GM18907 (cell line): ENCODE measurements around the gene RPS6KA2.
"Not testable (repeated sequence)": the region's sequence is repeated elsewhere in the genome, so short reads cannot be mapped to it uniquely, and the experiment has no call there.

Source experiments
- ATAC-seq: cut with Tn5 transposase; IDR thresholded peaks from one replicate; pipeline ENCODE4 v1.9.1; 2021; ENCODE audit warnings: mild to moderate bottlenecking, moderate library complexity; ENCODE audit not compliant: unreplicated experiment

The RPS6KA2 gene

DNA sequence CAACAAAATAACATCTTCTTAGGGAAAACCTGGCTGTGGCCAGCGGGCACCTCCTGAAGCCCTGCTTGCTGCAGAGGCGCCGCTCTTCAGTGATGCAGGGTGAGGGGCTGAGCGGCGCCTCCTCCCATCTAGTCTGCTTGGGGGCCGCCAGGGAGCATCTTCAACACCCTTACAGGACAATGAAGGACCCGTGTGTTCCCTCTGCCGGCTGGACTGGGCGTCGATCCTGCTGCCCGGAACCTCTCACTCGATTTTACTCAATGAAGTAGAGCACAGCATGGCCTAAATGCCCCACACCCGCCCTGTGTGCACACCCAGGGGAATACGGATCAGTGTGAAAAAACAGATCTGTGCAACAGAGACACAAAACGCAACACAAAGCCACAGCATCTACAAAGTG, 215.8 kb downstream of the RPS6KA2 start:
- ATAC-seq: no peak

GRCh38 chr6:166410426-166410935, 216.6 kb downstream of the RPS6KA2 start:
- ATAC-seq: no peak

DNA sequence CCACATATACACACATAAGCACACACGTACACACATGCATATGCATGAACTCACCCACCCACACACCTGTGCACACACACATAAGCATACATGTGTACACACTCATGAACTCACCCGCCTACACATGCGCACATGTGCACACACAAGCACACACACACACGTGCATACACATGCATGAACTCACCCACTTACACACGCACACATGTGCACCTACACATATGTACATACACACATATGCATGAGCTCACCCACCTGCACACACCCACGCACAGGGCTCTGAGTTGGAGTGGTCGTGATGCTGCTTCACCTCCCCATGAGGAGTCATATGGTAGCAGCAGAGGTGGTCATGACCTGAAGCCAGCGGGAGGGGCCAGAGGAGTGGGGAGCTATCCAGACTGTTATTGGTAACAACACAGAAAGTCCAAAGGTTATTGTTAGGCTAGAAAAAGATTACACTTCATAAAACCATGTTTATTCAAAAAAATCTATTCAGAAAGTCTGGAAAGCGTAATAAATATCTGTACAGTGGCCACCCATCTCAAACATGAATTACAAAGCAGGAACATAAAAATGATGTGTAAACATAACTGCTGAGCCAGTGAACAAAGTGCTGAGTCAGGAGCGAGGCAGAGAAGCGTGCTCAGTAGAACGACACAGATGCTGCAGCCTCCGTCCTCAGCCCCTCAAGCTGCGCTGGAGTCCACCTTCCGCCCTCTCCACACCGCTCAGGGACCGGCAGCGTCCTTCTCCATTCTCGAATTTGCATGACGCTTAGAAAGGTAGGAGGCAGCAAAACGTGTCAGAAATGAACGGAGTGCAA, 217.9 kb downstream of the RPS6KA2 start:
- ATAC-seq: no peak

DNA sequence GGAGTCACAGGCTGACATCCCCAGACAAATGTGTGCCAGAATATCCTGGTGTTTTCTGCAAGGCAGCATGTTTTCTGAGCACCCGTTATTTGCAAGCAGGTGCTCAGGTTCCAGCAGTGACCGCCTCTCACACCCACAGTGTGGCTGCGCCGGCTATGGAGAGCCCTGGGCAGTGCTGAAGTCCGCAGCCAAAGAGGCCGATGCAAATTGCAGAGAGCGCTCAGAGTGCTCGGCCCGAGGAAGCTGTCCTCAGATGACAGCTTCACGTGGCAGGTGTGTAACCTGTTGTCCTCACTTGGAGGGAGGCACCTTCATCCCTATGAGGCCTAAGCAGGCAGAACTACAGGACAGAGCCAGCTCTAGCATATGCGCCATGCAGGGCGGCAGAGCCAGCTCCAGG, 220.9 kb downstream of the RPS6KA2 start:
- no peak for ATAC-seq

- ATAC-seq: no peak
Measured at GRCh38 chr6:166405386-166405785, 221.7 kb downstream of the RPS6KA2 start.

- ATAC-seq: no peak
Measured at GRCh38 chr6:166402582-166403277, 224.3 kb downstream of the RPS6KA2 start.

GRCh38 chr6:166400649-166401250, 226.3 kb downstream of the RPS6KA2 start:
- peak; percentile 85 for ATAC-seq

DNA sequence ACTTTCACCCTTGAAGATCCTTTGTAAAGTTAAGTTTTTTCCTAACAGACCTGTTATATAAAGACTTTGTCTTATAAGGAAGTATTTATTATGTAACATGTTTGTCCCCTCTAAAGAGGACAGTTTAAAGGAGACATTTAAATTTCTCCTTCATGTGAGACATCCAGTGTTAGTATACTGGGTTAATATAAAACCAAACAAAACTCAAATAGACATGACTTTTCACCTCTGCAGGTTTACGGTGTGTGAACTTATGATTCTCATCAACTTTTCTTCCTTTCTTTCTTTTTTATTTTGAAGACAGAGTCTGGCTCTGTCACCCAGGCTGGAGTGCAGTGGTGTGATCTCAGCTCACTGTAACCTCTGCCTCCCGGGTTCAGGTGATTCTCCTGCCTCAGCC, 226.9 kb downstream of the RPS6KA2 start:
- no peak for ATAC-seq

DNA sequence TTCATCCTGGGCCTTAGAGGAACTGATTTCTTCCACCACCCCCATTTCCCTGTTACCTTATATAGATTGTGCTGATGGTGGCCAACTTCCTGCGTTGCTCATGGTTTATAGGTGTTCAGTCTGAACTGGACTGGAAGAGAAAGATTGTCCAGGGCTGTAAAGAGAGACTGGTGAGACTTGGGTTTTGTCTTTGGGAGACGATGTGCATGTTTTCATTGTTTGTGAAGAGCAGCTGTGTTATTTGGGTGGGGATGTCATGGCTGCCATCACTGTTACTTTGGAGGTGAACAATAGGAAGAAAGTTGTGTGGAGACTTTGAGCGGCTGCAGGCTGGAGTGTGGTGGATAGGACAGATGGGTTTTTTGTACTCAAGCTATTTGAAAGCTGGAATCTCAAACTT, 228.7 kb downstream of the RPS6KA2 start:
- no peak for ATAC-seq

GRCh38 chr6:166397849-166398248, 229.2 kb downstream of the RPS6KA2 start:
- no peak for ATAC-seq

DNA sequence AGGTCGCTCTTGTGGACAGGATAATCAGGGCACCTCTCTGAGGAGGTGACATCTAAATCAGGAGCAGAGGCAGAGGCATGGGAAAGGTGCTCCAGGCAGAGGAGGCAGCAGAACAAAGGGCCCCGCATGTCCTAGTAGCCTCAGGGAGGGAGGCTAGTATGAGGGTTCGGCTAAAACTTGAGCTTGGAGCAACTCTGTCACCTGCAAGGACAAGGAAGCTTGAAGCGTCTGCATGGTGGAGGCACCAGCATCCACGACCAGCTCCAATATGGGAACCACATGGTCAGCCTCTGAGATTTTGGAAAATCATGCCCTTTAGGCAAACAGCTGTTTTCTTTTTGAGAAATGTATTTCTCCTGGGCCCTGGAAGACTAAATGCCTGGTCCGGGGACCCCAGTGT, 231.3 kb downstream of the RPS6KA2 start:
- no peak for ATAC-seq

DNA sequence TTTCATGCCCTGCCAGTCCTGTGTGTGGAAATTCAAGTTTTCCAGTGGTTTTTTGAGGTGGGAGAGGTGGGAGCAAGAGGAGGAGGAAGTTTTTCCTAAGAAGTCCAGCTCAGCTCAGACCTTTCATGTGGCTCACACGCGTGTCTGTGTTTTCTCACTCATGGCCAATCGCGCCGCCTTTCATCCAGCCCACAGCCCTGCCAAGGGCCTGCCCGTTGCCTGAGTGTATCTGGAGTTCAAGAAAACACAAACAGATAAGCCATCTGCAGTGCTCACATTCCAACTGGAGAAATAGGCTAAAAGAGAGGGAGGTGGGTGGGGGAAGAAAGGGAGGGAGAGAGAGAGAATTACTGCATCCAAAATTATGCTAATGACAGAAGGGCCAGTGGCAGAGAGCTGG, 231.7 kb downstream of the RPS6KA2 start:
- ATAC-seq: no peak

DNA sequence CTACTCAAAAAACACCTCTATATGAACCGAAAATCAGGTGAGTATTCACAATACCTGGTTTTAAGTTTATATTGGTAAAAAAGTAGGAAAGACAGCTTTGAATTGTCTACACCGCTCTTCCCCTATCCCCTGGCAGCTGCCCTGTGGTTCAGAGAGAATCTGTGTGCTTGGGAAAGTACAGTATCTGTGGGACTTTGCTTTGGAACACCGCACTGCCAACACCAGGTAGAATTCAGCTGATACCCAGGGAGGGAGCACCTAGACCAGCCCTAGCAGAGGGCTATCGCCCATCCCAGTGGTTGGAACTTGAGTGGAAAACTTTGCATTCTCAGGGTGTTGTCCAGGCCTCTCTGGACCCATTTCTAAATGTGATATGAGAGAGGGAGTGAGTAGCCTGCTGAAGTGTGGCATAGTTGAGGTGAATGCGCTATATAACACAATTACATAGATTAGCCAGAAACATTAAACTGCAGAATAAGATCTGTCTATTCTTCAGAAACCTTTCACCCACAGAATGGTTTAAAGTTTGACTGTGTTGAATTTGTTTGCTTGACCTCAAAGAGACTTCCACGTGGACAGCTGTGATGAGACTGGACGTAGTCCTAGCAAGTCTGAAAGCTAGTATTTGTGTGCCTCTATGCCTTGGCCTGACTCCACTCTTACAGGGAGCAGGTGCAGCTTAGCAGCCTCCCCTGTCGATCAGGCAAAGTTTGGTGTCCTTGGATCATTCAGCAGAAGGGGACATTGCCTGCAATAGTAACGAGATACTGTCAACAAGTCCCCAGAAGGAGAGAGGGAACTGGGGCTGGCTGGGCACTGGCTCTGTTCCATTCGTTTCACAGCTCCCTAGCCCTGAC, 232.8 kb downstream of the RPS6KA2 start:
- no peak for ATAC-seq

GRCh38 chr6:166393535-166393823, 233.6 kb downstream of the RPS6KA2 start:
- no peak for ATAC-seq

GRCh38 chr6:166392755-166393534, 234.1 kb downstream of the RPS6KA2 start:
- not testable (repeated sequence) for ATAC-seq

- ATAC-seq: no peak
Measured at GRCh38 chr6:166389119-166389518, 237.9 kb downstream of the RPS6KA2 start.

DNA sequence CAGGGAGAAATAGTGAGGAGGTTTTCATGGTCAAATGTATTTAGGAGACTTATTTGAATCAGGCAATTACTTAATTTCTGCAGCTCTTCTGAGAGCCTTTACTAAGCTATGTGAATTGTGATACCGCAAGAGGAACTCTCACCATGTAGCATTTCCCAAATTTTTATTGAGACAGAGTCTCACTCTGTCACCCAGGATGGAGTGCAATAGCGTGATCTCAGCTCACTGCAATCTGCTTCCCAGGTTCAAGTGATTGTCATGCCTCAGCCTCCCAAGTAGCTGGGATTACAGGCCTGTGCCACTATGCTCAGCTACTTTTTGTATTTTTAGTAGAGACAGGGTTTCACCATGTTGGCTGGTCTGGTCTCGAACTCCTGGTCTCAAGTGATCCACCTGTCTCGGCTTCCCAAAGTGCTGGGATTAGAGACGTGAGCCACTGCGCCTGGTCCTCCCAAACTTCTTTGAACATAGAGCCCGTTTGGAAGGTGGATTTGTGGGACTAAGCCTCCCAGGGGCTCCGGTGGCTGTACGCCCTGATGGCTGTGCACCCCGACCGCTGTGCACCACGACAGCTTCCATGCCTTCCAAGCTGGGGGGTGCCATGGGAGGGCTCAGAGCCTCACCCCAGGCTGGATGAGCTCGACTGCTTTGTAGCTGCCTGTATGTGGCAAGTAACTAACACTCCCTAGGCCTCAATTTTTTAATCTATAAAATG, 238.6 kb downstream of the RPS6KA2 start:
- no peak for ATAC-seq

- ATAC-seq: no peak
Measured at GRCh38 chr6:166387642-166388289, 239.3 kb downstream of the RPS6KA2 start.

GRCh38 chr6:166387098-166387497, 240.0 kb downstream of the RPS6KA2 start:
- not testable (repeated sequence) for ATAC-seq
